Neural cell (in vitro differentiated cells): ENCODE results near the gene ZC3H7B. TPM values are rescaled to one million over a fixed set of nuclear protein-coding genes. Genes with fewer than 3 reads are reported as not detected.
A peak's percentile ranks its signal among the peaks of the same experiment; 100 is the strongest.

Experiments
- H2AFZ ChIP-seq: fragments of 200-600, 300-800 bp; sonication (generic), shearing (Covaris generic); 2 replicates; pipeline ENCODE4 v1.6.0; 2014; ENCODE audit warnings: low read depth, mild to moderate bottlenecking, antibody characterized with exemption, low read length, moderate library complexity
- H3F3A ChIP-seq: fragments of 200-600 bp; shearing (Covaris generic); 2 replicates; pipeline ENCODE4 v1.6.1; 2016; ENCODE audit warnings: mild to moderate bottlenecking, moderate library complexity, mixed read lengths, antibody characterized with exemption, low read length; ENCODE audit not compliant: insufficient read depth, poor library complexity, severe bottlenecking
- H3K27ac ChIP-seq: fragments of 200-600, 300-800 bp; sonication (generic), shearing (Covaris generic); 2 replicates; pipeline ENCODE4 v1.5.1; 2014; ENCODE audit warnings: mild to moderate bottlenecking, low read length, moderate library complexity
- H3K27me3 ChIP-seq: fragments of 300-800, 200-600 bp; sonication (generic), shearing (Covaris generic); 2 replicates; pipeline ENCODE4 v1.6.0; 2014; ENCODE audit warnings: mild to moderate bottlenecking, low read depth, low read length, moderate library complexity; ENCODE audit not compliant: insufficient read depth
- H3K36me3 ChIP-seq: fragments of 300-800, 200-600 bp; sonication (generic), shearing (Covaris generic); 2 replicates; pipeline ENCODE4 v1.5.1; 2014; ENCODE audit warnings: mild to moderate bottlenecking, antibody characterized with exemption, low read length, moderate library complexity; ENCODE audit not compliant: insufficient read depth
- H3K4me2 ChIP-seq: fragments of 300-800, 200-600 bp; sonication (generic), shearing (Covaris generic); 2 replicates; pipeline ENCODE4 v1.6.0; 2014; ENCODE audit warnings: mild to moderate bottlenecking, low read length
- H3K4me3 ChIP-seq: fragments of 300-800, 200-600 bp; sonication (generic), shearing (Covaris generic); 2 replicates; pipeline ENCODE4 v1.5.1; 2014; ENCODE audit warnings: mild to moderate bottlenecking, low read length, moderate library complexity
- H3K79me2 ChIP-seq: fragments of 200-600 bp; shearing (Covaris generic); replicated peaks from 2 replicates; pipeline ENCODE4 v1.6.0; 2014; ENCODE audit warnings: mild to moderate bottlenecking, low read length, moderate library complexity; ENCODE audit not compliant: insufficient read depth
- H3K9ac ChIP-seq: fragments of 300-800, 200-600 bp; sonication (generic), shearing (Covaris generic); 2 replicates; pipeline ENCODE4 v1.6.1; 2016; ENCODE audit warnings: mild to moderate bottlenecking, low read length, mixed read lengths
- H3K9me2 ChIP-seq: fragments of 200-600 bp; shearing (Covaris generic); 2 replicates; pipeline ENCODE4 v1.6.1; 2016; ENCODE audit warnings: mild to moderate bottlenecking, low read length, mixed read lengths; ENCODE audit not compliant: insufficient read depth
- H3K9me3 ChIP-seq: fragments of 200-600, 300-800 bp; sonication (generic), shearing (Covaris generic); 2 replicates; pipeline ENCODE4 v1.6.1; 2016; ENCODE audit warnings: mild to moderate bottlenecking, mixed run types, low read length, moderate library complexity, mixed read lengths
- H4K20me1 ChIP-seq: fragments of 200-600 bp; shearing (Covaris generic); 2 replicates; pipeline ENCODE4 v1.6.1; 2016; ENCODE audit warnings: mild to moderate bottlenecking, mixed run types; ENCODE audit not compliant: insufficient read depth
- CTCF ChIP-seq: fragments of 450-650 bp; IDR thresholded peaks from 2 replicates; pipeline ENCODE4 v1.5.1; 2014; ENCODE audit warnings: antibody characterized with exemption, mild to moderate bottlenecking, moderate library complexity; ENCODE audit not compliant: poor library complexity, severe bottlenecking
- EP300 ChIP-seq: fragments of 450-650 bp; conservative IDR thresholded peaks from 2 replicates; pipeline ENCODE4 v1.6.1; 2014; ENCODE audit warnings: antibody characterized with exemption, mild to moderate bottlenecking, moderate library complexity; ENCODE audit not compliant: poor library complexity, severe bottlenecking
- EZH2 ChIP-seq: fragments of 200-600, 300-800 bp; shearing (Covaris generic), sonication (generic); IDR thresholded peaks from 2 replicates; pipeline ENCODE4 v1.6.1; 2014; ENCODE audit warnings: antibody characterized with exemption, low read length, borderline replicate concordance, mild to moderate bottlenecking; ENCODE audit not compliant: insufficient read depth, poor library complexity, severe bottlenecking
- MXI1 ChIP-seq: fragments of 450-650 bp; conservative IDR thresholded peaks from 2 replicates; pipeline ENCODE4 v1.6.1; 2014; ENCODE audit warnings: antibody characterized with exemption, mild to moderate bottlenecking; ENCODE audit not compliant: poor library complexity, severe bottlenecking
- POLR2AphosphoS5 ChIP-seq: IDR thresholded peaks from 2 replicates; pipeline ENCODE4 v1.6.1; 2012
- RAD21 ChIP-seq: fragments of 450-650 bp; conservative IDR thresholded peaks from 2 replicates; pipeline ENCODE4 v1.6.1; 2014; ENCODE audit warnings: antibody characterized with exemption, mild to moderate bottlenecking, moderate library complexity
- REST ChIP-seq: IDR thresholded peaks from 2 replicates; pipeline ENCODE4 v1.6.1; 2012; ENCODE audit warnings: borderline replicate concordance
- SMC3 ChIP-seq: fragments of 450-650 bp; conservative IDR thresholded peaks from 2 replicates; pipeline ENCODE4 v1.6.1; 2014; ENCODE audit warnings: antibody characterized with exemption, mild to moderate bottlenecking, moderate library complexity; ENCODE audit not compliant: poor library complexity
- TAF1 ChIP-seq: IDR thresholded peaks from 2 replicates; pipeline ENCODE4 v1.6.1; 2012; ENCODE audit warnings: low read depth
- polyA plus RNA-seq: library from polyadenylated mRNA; depleted of rRNA; stranded (reverse); fragments of >200 nt; gene quantifications from 2 replicates; pipeline ENCODE4 v1.2.3, GENCODE V29; 2014

The ZC3H7B gene
- polyA plus RNA-seq, 1 donor from 2014 or later, result 34.6 TPM

DNA sequence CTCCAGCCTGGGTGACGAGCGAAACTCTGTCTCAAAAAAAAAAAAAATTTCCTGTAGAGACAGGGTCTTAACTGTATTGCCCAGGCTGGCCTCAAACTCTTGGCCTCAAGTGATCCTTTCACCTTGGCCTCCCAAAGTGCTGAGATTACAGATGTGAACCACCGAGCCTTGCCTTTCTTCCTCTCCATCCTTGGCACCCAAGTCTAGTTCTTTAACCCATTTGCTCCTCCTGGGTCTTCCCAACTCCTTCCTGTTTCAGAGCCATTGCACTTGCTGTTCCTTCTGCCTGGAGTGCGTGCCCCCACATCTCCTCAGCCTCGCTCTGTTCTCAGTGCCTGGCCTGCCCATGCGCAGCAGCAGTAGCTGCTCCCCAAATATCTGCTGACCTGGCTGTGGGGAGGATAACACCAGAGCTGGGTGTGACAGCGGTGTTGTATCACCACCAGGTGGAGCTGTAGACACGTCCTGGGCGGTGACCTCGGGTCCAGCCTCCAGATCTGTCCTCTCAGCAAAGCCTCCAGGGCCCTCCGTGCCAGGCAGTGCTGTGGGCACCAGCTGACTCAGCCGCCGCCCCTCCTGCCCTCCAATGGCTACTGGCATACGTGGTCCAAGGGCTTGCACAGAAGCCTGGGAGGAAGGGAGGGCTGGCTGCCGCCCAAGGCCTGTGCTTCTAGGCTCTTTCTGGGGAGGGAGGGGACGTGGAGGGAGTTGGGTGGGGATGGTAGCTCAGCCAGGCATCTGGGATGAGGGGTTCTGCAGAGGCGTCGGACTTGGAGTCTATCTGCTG lies 102.4 kb downstream of the ZC3H7B start:
- Histone ChIP-seq H2AFZ (no peak overlapping the region), H3K4me2 (no peak overlapping the region), H3K27ac (no peak overlapping the region), H3K9ac (no peak overlapping the region), H4K20me1 (no peaks in the 10 kb centered on the region), H3K9me2 (no peaks in the 10 kb centered on the region), H3K27me3 (no peaks in the 10 kb centered on the region), H3K79me2 (no peaks in the 10 kb centered on the region), H3F3A (no peaks in the 10 kb centered on the region), H3K36me3 (no peaks in the 10 kb centered on the region), H3K4me3 (no peak overlapping the region), H3K9me3 (no peaks in the 10 kb centered on the region)
- TF ChIP-seq REST (no peak), POLR2AphosphoS5 (no peak), CTCF (peak; percentile 97), TAF1 (no peak), RAD21 (peak; percentile 94), MXI1 (peak; percentile 36), SMC3 (peak; percentile 99), EP300 (no peak)

GRCh38 chr22:41405588-41405987 lies 104.3 kb downstream of the ZC3H7B start:
- Histone ChIP-seq H3K4me3 (no peak overlapping the region), H3K9me2 (no peaks in the 10 kb centered on the region), H3K27me3 (no peaks in the 10 kb centered on the region), H3K9ac (no peak overlapping the region), H3K79me2 (no peaks in the 10 kb centered on the region), H3K4me2 (no peak overlapping the region), H3K27ac (no peak overlapping the region), H3F3A (no peaks in the 10 kb centered on the region), H4K20me1 (no peaks in the 10 kb centered on the region), H3K36me3 (no peaks in the 10 kb centered on the region), H2AFZ (no peak overlapping the region), H3K9me3 (no peaks in the 10 kb centered on the region)
- TF ChIP-seq POLR2AphosphoS5 (no peak), MXI1 (no peak), REST (no peak), EP300 (no peak), EZH2 (no peak), RAD21 (no peak), CTCF (no peak), TAF1 (no peak), SMC3 (no peak)
